CD14-positive monocyte (primary cell): ENCODE results near the gene MAP2K5. TPM values are rescaled to one million over a fixed set of nuclear protein-coding genes. Genes with fewer than 3 reads are reported as not detected.

Experiments
- DNase-seq, 3 donors: peaks; one replicate each; pipeline ENCODE4 v3.0.0-alpha.2; 2011 to 2022
- H2AFZ ChIP-seq: 2 replicates; pipeline ENCODE4 v1.6.0; 2012; ENCODE audit warnings: mild to moderate bottlenecking, low read depth, low read length, inconsistent platforms; ENCODE audit not compliant: insufficient read depth, poor library complexity, severe bottlenecking
- H3K27ac ChIP-seq, 2 donors: 1 replicate in 1 of 2; 2 replicates in 1 of 2; pipeline ENCODE4 v1.5.1; 2012 to 2013; ENCODE audit warnings: low read length in 2 of 2, control low read depth in 1 of 2, inconsistent platforms in 1 of 2, low read depth in 1 of 2, mild to moderate bottlenecking in 1 of 2
- H3K27me3 ChIP-seq, 2 donors: one replicate each; pipeline versions ENCODE4 v1.6.0 to v1.6.1; 2011 to 2013; ENCODE audit warnings: low read length in 2 of 2; ENCODE audit not compliant: control insufficient read depth in 2 of 2, insufficient read depth in 2 of 2
- H3K36me3 ChIP-seq, 2 donors: replicated peaks in 1 of 2; 1 replicate in 1 of 2; 2 replicates in 1 of 2; pipeline versions ENCODE4 v1.5.1 to v1.6.1; 2012 to 2013; ENCODE audit warnings: low read length in 2 of 2, control low read depth in 1 of 2, inconsistent platforms in 1 of 2, mild to moderate bottlenecking in 1 of 2; ENCODE audit not compliant: insufficient read depth in 2 of 2, control insufficient read depth in 1 of 2
- H3K4me1 ChIP-seq, 2 donors: 1 replicate in 1 of 2; 2 replicates in 1 of 2; pipeline versions ENCODE4 v1.5.1 to v1.6.1; 2012 to 2013; ENCODE audit warnings: low read length in 2 of 2, control low read depth in 1 of 2, inconsistent platforms in 1 of 2, mild to moderate bottlenecking in 1 of 2, moderate library complexity in 1 of 2; ENCODE audit not compliant: insufficient read depth in 2 of 2, control insufficient read depth in 1 of 2
- H3K4me2 ChIP-seq: replicated peaks from 2 replicates; pipeline ENCODE3; 2012; ENCODE audit warnings: low read length, moderate library complexity, mild to moderate bottlenecking; ENCODE audit not compliant: poor library complexity, severe bottlenecking; ENCODE audit errors: extremely low read depth
- H3K4me3 ChIP-seq, 3 experiments: fragments of 200-600 bp in 1 of 3; sonication (generic) in 1 of 3; replicated peaks in 1 of 3; 1 replicate in 2 of 3; 2 replicates in 1 of 3; pipeline ENCODE4 v1.5.1; 2011 to 2013; ENCODE audit warnings: low read length in 3 of 3, mild to moderate bottlenecking in 3 of 3, control low read depth in 2 of 3, low read depth in 2 of 3, inconsistent platforms in 1 of 3, moderate library complexity in 1 of 3
- H3K79me2 ChIP-seq: 2 replicates; pipeline ENCODE4 v1.6.0; 2012; ENCODE audit warnings: mild to moderate bottlenecking, control low read depth, inconsistent platforms, low read length, moderate library complexity; ENCODE audit not compliant: insufficient read depth
- H3K9ac ChIP-seq: 2 replicates; pipeline ENCODE4 v1.6.0; 2017; ENCODE audit warnings: low read length, mild to moderate bottlenecking; ENCODE audit not compliant: insufficient read depth, poor library complexity, severe bottlenecking
- H3K9me3 ChIP-seq, 2 donors: replicated peaks in 1 of 2; 1 replicate in 1 of 2; 2 replicates in 1 of 2; pipeline versions ENCODE4 v1.5.1 to v1.6.1; 2012 to 2013; ENCODE audit warnings: low read length in 2 of 2, control low read depth in 1 of 2; ENCODE audit not compliant: control insufficient read depth in 1 of 2, insufficient read depth in 1 of 2
- H4K20me1 ChIP-seq: 2 replicates; pipeline ENCODE4 v1.6.0; 2012; ENCODE audit warnings: mild to moderate bottlenecking, low read length, control low read depth, moderate library complexity; ENCODE audit not compliant: insufficient read depth
- H3K27ac Mint-ChIP-seq, 7 donors: one replicate each; pipeline ENCODE4 v1.8.0; 2020; ENCODE audit warnings: mild to moderate bottlenecking in 7 of 7, mixed read lengths in 7 of 7, moderate library complexity in 6 of 7, inconsistent platforms in 2 of 7
- H3K27me3 Mint-ChIP-seq, 3 donors: one replicate each; pipeline ENCODE4 v1.8.0; 2021 to 2022; ENCODE audit warnings: low read depth in 3 of 3, mild to moderate bottlenecking in 3 of 3, mixed read lengths in 3 of 3, moderate library complexity in 3 of 3, inconsistent platforms in 1 of 3
- H3K36me3 Mint-ChIP-seq, 2 donors: one replicate each; pipeline ENCODE4 v1.8.0; 2020; ENCODE audit warnings: mixed read lengths in 2 of 2, inconsistent platforms in 1 of 2, mild to moderate bottlenecking in 1 of 2
- H3K4me1 Mint-ChIP-seq: one replicate; pipeline ENCODE4 v1.8.0; 2020; ENCODE audit warnings: mild to moderate bottlenecking, mixed read lengths
- H3K4me3 Mint-ChIP-seq, 2 donors: one replicate each; pipeline ENCODE4 v1.8.0; 2020; ENCODE audit warnings: mild to moderate bottlenecking in 2 of 2, mixed read lengths in 2 of 2, moderate library complexity in 1 of 2
- H3K9me3 Mint-ChIP-seq, 7 donors: one replicate each; pipeline ENCODE4 v1.8.0; 2020 to 2022; ENCODE audit warnings: mixed read lengths in 7 of 7, mild to moderate bottlenecking in 6 of 7, moderate library complexity in 6 of 7, inconsistent platforms in 2 of 7
- WGBS: methylation state at CpG from one replicate; pipeline ENCODE4 v1.1.5; 2013; ENCODE audit warnings: missing lambda C conversion rate; ENCODE audit not compliant: insufficient coverage; 5-methylcytosine and 5-hydroxymethylcytosine counted together
- intact Hi-C, 2 donors: fragments of 100-400 bp; cut with micrococcal nuclease; formaldehyde crosslinking; loops; one replicate each; pipeline versions ENCODE4 v1.15.0 to v1.15.1; 2023
- polyA plus RNA-seq, 3 donors: library from polyadenylated mRNA; depleted of rRNA in 1 of 3; unstranded in 2 of 3; stranded (reverse) in 1 of 3; fragments of 300-500 nt in 2 of 3; fragments of >200 nt in 1 of 3; fragmentation: Illumina TruSeq in 2 of 3; gene quantifications; 1 replicate in 2 of 3; 2 replicates in 1 of 3; pipeline ENCODE4 v1.2.3, GENCODE V29; 2012 to 2021
- TF ChIP-seq, protein P1 (sequence below): fragments of 200-600 bp; IDR thresholded peaks from one replicate; pipeline ENCODE4 v1.8.0; 2022; ENCODE audit warnings: antibody characterized with exemption, mild to moderate bottlenecking

MAP2K5 gene
- polyA plus RNA-seq, 3 donors = 10.2 to 11.3 (median 10.6) TPM

DNA sequence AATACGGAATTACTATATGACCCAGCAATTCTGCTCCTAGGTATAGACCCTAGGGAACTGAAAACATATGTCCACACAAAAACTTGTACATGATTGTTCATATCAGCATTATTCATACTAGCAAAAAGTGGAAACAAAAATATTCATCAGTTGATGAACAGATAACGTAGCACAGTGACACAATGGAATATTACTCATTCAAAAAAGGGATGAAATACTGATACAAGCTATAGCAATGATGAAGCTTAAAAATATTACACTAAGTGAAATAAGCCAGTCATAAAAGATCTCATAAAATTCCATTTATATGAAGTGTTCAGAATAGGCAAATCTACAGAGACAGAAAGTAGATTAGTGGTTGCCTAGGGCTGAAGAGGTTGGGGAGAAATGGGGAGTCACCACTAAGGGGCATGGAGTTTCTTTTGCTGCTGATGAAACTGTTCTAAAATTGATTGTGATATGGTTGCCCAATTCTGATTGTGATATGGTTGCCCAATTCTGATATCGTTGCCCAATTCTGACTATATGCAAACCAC, 11.1 kb upstream of the MAP2K5 start:
- Histone ChIP-seq H3K4me3 (no peak overlapping the region), H3K4me2 (no peak overlapping the region), H3K4me1 (peaks cover 4 to 7% of the 10 kb centered on the region in 2 donors), H3K9me3 (no peaks in the 10 kb centered on the region), H3K79me2 (no peaks in the 10 kb centered on the region), H2AFZ (no peak overlapping the region), H3K27me3 (no peaks in the 10 kb centered on the region), H3K27ac (no peak overlapping the region), H3K36me3 (peaks cover 15 to 35% of the 10 kb centered on the region in 2 donors), H4K20me1 (no peaks in the 10 kb centered on the region), H3K9ac (no peak overlapping the region)
- no peaks in the 10 kb centered on the region for H3K27me3 Mint-ChIP-seq
- no peak overlapping the region for H3K27ac Mint-ChIP-seq
- peaks cover 12 to 14% of the 10 kb centered on the region in 2 donors for H3K36me3 Mint-ChIP-seq
- 75% methylated on average over 1 of the region's 3 CpGs for WGBS
- no peak overlapping the region for H3K4me3 Mint-ChIP-seq
- DNase-seq = no peak
- intact Hi-C loops = no loop called here
- H3K4me1 Mint-ChIP-seq = peaks cover 9% of the 10 kb centered on the region
- TF ChIP-seq, protein P1, sequence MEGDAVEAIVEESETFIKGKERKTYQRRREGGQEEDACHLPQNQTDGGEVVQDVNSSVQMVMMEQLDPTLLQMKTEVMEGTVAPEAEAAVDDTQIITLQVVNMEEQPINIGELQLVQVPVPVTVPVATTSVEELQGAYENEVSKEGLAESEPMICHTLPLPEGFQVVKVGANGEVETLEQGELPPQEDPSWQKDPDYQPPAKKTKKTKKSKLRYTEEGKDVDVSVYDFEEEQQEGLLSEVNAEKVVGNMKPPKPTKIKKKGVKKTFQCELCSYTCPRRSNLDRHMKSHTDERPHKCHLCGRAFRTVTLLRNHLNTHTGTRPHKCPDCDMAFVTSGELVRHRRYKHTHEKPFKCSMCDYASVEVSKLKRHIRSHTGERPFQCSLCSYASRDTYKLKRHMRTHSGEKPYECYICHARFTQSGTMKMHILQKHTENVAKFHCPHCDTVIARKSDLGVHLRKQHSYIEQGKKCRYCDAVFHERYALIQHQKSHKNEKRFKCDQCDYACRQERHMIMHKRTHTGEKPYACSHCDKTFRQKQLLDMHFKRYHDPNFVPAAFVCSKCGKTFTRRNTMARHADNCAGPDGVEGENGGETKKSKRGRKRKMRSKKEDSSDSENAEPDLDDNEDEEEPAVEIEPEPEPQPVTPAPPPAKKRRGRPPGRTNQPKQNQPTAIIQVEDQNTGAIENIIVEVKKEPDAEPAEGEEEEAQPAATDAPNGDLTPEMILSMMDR = no peak
- no peaks in the 10 kb centered on the region for H3K9me3 Mint-ChIP-seq

DNA sequence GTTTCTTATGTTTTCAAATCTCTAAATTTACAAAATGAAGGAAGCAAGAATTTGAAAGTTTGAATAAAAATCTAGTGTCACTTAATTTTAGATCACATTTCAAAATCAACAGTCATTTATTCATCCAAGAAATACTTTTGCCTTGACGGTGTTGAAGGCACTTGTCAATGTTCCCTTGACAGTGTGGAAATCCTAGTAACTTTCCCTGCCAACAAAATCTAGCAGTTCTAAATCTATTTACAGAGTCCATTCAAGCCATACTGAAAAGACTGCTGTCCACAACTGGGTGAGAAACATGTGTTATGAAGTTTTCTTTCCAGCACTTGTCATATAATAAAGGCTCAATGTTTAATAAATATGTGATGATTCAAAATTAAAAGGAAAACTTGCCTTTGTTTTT, 8.6 kb upstream of the MAP2K5 start:
- H3K27ac Mint-ChIP-seq = no peak overlapping the region
- H3K4me2 ChIP-seq = no peak overlapping the region
- TF ChIP-seq, protein P1 = no peak

More for the DNA sequence above, 8.6 kb upstream of the MAP2K5 start:
- Mint-ChIP-seq H3K4me1 (peaks cover 10% of the 10 kb centered on the region), H3K36me3 (peaks cover 0 to 4% of the 10 kb centered on the region in 2 donors), H3K4me3 (no peak overlapping the region), H3K27me3 (no peaks in the 10 kb centered on the region), H3K9me3 (no peaks in the 10 kb centered on the region)
- no peak overlapping the region for H3K4me3 ChIP-seq
- WGBS = 100% methylated on average over 1 of the region's 1 CpG
- no peaks in the 10 kb centered on the region for H3K9me3 ChIP-seq
- H3K27ac ChIP-seq = no peak overlapping the region
- no peaks in the 10 kb centered on the region for H3K79me2 ChIP-seq
- H3K4me1 ChIP-seq = peaks cover 4 to 8% of the 10 kb centered on the region in 2 donors
- no peak overlapping the region for H3K9ac ChIP-seq
- intact Hi-C loops = no loop called here
- DNase-seq = no peak
- no peak overlapping the region for H2AFZ ChIP-seq
- no peaks in the 10 kb centered on the region for H3K27me3 ChIP-seq
- H4K20me1 ChIP-seq = no peaks in the 10 kb centered on the region
- peaks cover 4 to 11% of the 10 kb centered on the region in 2 donors for H3K36me3 ChIP-seq
